ENCODE data around the gene MYOG.

GRCh38 chr1:203065986-203066385 is 19.8 kb downstream of the MYOG start:
- TF ChIP-seq CTCF (conservative IDR thresholded peaks at IDR 0.05) (no peak), ZFX (IDR thresholded peaks at IDR 0.05) (no peak)
